Uterus (tissue), 4 donors: ENCODE data around the gene CYP27C1. TPM values are rescaled to one million over a fixed set of nuclear protein-coding genes. Genes with fewer than 3 reads are reported as not detected.
A peak's percentile ranks its signal among the peaks of the same experiment; 100 is the strongest.

ENCODE experiments used
- DNase-seq, 2 donors: peaks; one replicate each; pipeline ENCODE4 v3.0.0-alpha.2; 2019 to 2020
- H3K27ac ChIP-seq, 2 donors: fragments of 200-600 bp; sonication (generic); 1 replicate in 1 of 2; 2 replicates in 1 of 2; pipeline ENCODE4 v1.5.1; 2016 to 2018
- H3K27me3 ChIP-seq, 2 donors: fragments of 200-600 bp; sonication (generic); one replicate each; pipeline ENCODE4 v1.5.1; 2018 to 2019; ENCODE audit warnings: control low read depth in 1 of 2
- H3K36me3 ChIP-seq, 2 donors: fragments of 200-600 bp; sonication (generic); one replicate each; pipeline ENCODE4 v1.5.1; 2019; ENCODE audit warnings: control low read depth in 1 of 2
- H3K4me1 ChIP-seq, 2 donors: fragments of 200-600 bp; sonication (generic); one replicate each; pipeline ENCODE4 v1.5.1; 2018 to 2019; ENCODE audit warnings: control low read depth in 1 of 2
- H3K4me3 ChIP-seq, 2 donors: fragments of 200-600 bp; sonication (generic); 1 replicate in 1 of 2; 2 replicates in 1 of 2; pipeline ENCODE4 v1.5.1; 2018 to 2019; ENCODE audit warnings: mild to moderate bottlenecking in 1 of 2
- H3K9me3 ChIP-seq, 2 donors: fragments of 200-600 bp; sonication (generic); one replicate each; pipeline ENCODE4 v1.5.1; 2019; ENCODE audit warnings: control low read depth in 1 of 2
- CTCF ChIP-seq, 4 experiments: fragments of 200-600 bp in 2 of 4; fragments of 450-650 bp in 2 of 4; sonication (generic) in 2 of 4; IDR thresholded peaks; one replicate each; pipeline ENCODE4 v1.5.1; 2016 to 2019; ENCODE audit warnings: antibody characterized with exemption in 4 of 4, mild to moderate bottlenecking in 2 of 4, moderate library complexity in 1 of 4
- POLR2A ChIP-seq, 2 donors: fragments of 450-650 bp; IDR thresholded peaks; one replicate each; pipeline ENCODE4 v1.6.1; 2016; ENCODE audit warnings: antibody characterized with exemption in 2 of 2, mild to moderate bottlenecking in 1 of 2, moderate library complexity in 1 of 2
- intact Hi-C: fragments of 100-400 bp; cut with DNase I; formaldehyde crosslinking; loops from one replicate; pipeline ENCODE4 v1.15.1; 2023; ENCODE audit warnings: low total_unique reads
- total RNA-seq, 4 donors: library from RNA; depleted of rRNA in 3 of 4; stranded (reverse); fragments of >200 nt in 3 of 4; gene quantifications; one replicate each; pipeline versions ENCODE4 v1.1.0 to v1.2.4, GENCODE V29; 2014 to 2023
- donor health status: DM: yes; HTN: yes; CAD: no.

CYP27C1 gene
- total RNA-seq, 4 donors from 2014 or later = 1.2 to 7.1 TPM; not detected in 2

- Histone ChIP-seq H3K4me3 (no peak overlapping the region), H3K27ac (no peak overlapping the region), H3K4me1 (peaks cover 0 to 5% of the 10 kb centered on the region in 2 donors), H3K27me3 (no peaks in the 10 kb centered on the region), H3K36me3 (no peaks in the 10 kb centered on the region), H3K9me3 (no peaks in the 10 kb centered on the region)
- DNase-seq = no peak
- TF ChIP-seq POLR2A (IDR thresholded peaks at IDR 0.05) = no peak
- no peak for TF ChIP-seq CTCF (IDR thresholded peaks at IDR 0.05)
- intact Hi-C loops = no loop called here
Measured at GRCh38 chr2:127160676-127161075, 59.4 kb downstream of the CYP27C1 start.

GRCh38 chr2:127159543-127159942, 60.6 kb downstream of the CYP27C1 start:
- H3K27me3 ChIP-seq = no peaks in the 10 kb centered on the region
- intact Hi-C loops = no loop called here
- no peaks in the 10 kb centered on the region for H3K36me3 ChIP-seq
- H3K4me1 ChIP-seq = peaks cover 0 to 6% of the 10 kb centered on the region in 2 donors
- no peak for DNase-seq
- no peak for TF ChIP-seq POLR2A (IDR thresholded peaks at IDR 0.05)
- no peak for TF ChIP-seq CTCF (IDR thresholded peaks at IDR 0.05)
- H3K4me3 ChIP-seq = no peak overlapping the region
- H3K9me3 ChIP-seq = no peaks in the 10 kb centered on the region
- H3K27ac ChIP-seq = no peak overlapping the region

- intact Hi-C loops = no loop called here
- peaks cover 3 to 13% of the 10 kb centered on the region in 2 donors for H3K4me1 ChIP-seq
- H3K27me3 ChIP-seq = no peaks in the 10 kb centered on the region
- no peak overlapping the region for H3K27ac ChIP-seq
- peak in 1 of 2 donors; percentile 8 for DNase-seq
- no peaks in the 10 kb centered on the region for H3K9me3 ChIP-seq
- H3K36me3 ChIP-seq = no peaks in the 10 kb centered on the region
- TF ChIP-seq POLR2A (IDR thresholded peaks at IDR 0.05) (no peak), CTCF (IDR thresholded peaks at IDR 0.05) (no peak)
- H3K4me3 ChIP-seq = no peak overlapping the region
Measured at GRCh38 chr2:127158614-127159290, 61.3 kb downstream of the CYP27C1 start.

GRCh38 chr2:127157651-127158485, 62.2 kb downstream of the CYP27C1 start:
- intact Hi-C loops = no loop called here
- H3K36me3 ChIP-seq = no peaks in the 10 kb centered on the region
- no peaks in the 10 kb centered on the region for H3K27me3 ChIP-seq
- peaks cover 7 to 13% of the 10 kb centered on the region in 2 donors for H3K4me1 ChIP-seq
- peak overlapping the region in 1 of 2 donors; percentile 88 for H3K27ac ChIP-seq
- H3K4me3 ChIP-seq = no peak overlapping the region
- no peaks in the 10 kb centered on the region for H3K9me3 ChIP-seq
- TF ChIP-seq POLR2A (IDR thresholded peaks at IDR 0.05) (no peak), CTCF (IDR thresholded peaks at IDR 0.05) (no peak)
- DNase-seq = peak in 1 of 2 donors; percentile 17

GRCh38 chr2:127157114-127157513, 63.0 kb downstream of the CYP27C1 start:
- Histone ChIP-seq H3K27ac (peak overlapping the region; percentile 83 to 88), H3K4me1 (peaks cover 7 to 13% of the 10 kb centered on the region in 2 donors), H3K36me3 (no peaks in the 10 kb centered on the region), H3K4me3 (no peak overlapping the region), H3K27me3 (no peaks in the 10 kb centered on the region), H3K9me3 (no peaks in the 10 kb centered on the region)
- no peak for DNase-seq
- TF ChIP-seq CTCF (IDR thresholded peaks at IDR 0.05) (no peak), POLR2A (IDR thresholded peaks at IDR 0.05) (no peak)
- intact Hi-C loops = no loop called here
